GM21526 (cell line): ENCODE measurements around the gene WDR5B.
"Not testable (repeated sequence)": the region's sequence is repeated elsewhere in the genome, so short reads cannot be mapped to it uniquely, and the experiment has no call there.

Experiments
- ATAC-seq: cut with Tn5 transposase; IDR thresholded peaks from one replicate; pipeline ENCODE4 v1.9.1; 2021; ENCODE audit warnings: moderate library complexity; ENCODE audit not compliant: unreplicated experiment, low FRiP score

WDR5B gene

GRCh38 chr3:122374034-122374433, 41.8 kb downstream of the WDR5B start:
- ATAC-seq = no peak

- ATAC-seq = no peak
Observed at GRCh38 chr3:122366379-122366749, 49.5 kb downstream of the WDR5B start.

GRCh38 chr3:122365582-122366378, 50.1 kb downstream of the WDR5B start:
- ATAC-seq = not testable (repeated sequence)

GRCh38 chr3:122365073-122365472, 50.8 kb downstream of the WDR5B start:
- ATAC-seq = no peak

- ATAC-seq = no peak
Observed at GRCh38 chr3:122364490-122364889, 51.4 kb downstream of the WDR5B start.
